KOPT-K1 (cell line): Measurements from ENCODE around the gene OGFOD2.
A peak's percentile ranks its signal among the peaks of the same experiment; 100 is the strongest.

Source experiments
- H3K27ac ChIP-seq: fragments of 200-600 bp; sonication (generic); 2 replicates; pipeline ENCODE4 v1.5.1; 2016; ENCODE audit warnings: antibody characterized with exemption, mild to moderate bottlenecking, low read depth, low read length; ENCODE audit not compliant: poor library complexity, severe bottlenecking
- H3K36me3 ChIP-seq: fragments of 200-600 bp; sonication (generic); 2 replicates; pipeline ENCODE4 v1.5.1; 2017; ENCODE audit warnings: antibody characterized with exemption, mild to moderate bottlenecking, low read length, moderate library complexity; ENCODE audit not compliant: insufficient read depth
- H3K9me3 ChIP-seq: fragments of 200-600 bp; sonication (generic); 2 replicates; pipeline ENCODE4 v1.5.1; 2017; ENCODE audit warnings: antibody characterized with exemption, low read length, mild to moderate bottlenecking; ENCODE audit not compliant: insufficient read depth, poor library complexity, severe bottlenecking

Gene OGFOD2

DNA sequence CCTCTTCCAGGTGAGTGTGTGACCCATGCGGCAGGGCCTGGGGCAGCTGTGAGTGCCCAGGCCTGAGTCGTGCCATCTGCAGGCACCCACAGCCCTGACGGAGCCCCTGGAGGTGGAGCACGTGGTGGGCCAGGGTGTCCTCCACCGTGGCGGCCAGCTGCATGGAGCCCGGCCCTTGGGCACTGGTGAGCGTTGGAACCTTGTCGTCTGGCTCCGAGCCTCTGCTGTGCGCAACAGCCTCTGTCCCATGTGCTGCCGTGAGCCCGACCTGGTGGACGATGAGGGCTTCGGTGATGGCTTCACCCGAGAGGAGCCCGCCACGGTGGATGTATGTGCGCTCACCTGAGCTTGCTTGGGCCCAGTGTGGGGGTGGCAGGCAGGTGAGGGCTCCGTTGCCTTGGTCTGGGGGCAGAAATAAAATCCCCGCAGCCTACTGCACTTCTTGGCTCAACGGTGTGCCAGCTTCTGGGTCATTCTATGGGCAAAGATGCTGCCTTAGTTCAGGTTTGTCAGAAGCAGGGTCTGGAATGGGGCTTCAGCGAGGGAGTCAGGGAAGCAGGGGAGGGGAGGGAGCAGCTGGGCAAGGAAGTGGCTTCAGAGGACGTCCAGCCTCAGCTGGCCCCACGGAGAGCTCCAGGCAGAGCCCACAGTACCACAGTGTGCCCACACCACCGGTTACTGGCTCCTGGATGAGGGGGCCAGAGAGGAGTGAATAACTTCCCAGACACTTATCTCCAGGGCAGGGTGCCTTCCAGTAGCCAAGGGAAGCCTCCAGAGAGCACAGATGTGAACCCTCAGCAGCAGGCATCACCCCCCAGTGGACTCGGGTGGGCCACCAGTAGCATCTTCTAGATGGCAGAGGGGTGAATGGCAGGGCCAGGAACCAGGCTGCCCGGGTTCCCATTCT is 4.2 kb downstream of the OGFOD2 start:
- H3K36me3 ChIP-seq, result peaks cover 53% of the 10 kb centered on the region
- H3K27ac ChIP-seq, result peak overlapping the region; percentile 90
- no peaks in the 10 kb centered on the region for H3K9me3 ChIP-seq

DNA sequence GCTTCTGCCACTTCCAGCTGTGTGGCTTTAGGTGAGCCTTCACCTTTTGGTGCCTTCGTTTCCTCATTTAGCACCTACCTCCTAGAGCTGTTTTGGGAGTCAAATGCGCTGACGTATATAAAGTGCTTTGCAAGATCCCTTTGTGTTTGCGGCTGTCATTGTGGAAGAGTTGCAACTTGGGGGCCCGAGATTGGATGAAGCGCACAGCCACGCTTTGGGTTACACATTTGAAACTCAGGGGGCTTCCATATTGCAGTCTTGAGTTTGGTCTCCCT is 4.8 kb downstream of the OGFOD2 start:
- Histone ChIP-seq H3K36me3 (peaks cover 59% of the 10 kb centered on the region), H3K27ac (peak overlapping the region; percentile 90)

DNA sequence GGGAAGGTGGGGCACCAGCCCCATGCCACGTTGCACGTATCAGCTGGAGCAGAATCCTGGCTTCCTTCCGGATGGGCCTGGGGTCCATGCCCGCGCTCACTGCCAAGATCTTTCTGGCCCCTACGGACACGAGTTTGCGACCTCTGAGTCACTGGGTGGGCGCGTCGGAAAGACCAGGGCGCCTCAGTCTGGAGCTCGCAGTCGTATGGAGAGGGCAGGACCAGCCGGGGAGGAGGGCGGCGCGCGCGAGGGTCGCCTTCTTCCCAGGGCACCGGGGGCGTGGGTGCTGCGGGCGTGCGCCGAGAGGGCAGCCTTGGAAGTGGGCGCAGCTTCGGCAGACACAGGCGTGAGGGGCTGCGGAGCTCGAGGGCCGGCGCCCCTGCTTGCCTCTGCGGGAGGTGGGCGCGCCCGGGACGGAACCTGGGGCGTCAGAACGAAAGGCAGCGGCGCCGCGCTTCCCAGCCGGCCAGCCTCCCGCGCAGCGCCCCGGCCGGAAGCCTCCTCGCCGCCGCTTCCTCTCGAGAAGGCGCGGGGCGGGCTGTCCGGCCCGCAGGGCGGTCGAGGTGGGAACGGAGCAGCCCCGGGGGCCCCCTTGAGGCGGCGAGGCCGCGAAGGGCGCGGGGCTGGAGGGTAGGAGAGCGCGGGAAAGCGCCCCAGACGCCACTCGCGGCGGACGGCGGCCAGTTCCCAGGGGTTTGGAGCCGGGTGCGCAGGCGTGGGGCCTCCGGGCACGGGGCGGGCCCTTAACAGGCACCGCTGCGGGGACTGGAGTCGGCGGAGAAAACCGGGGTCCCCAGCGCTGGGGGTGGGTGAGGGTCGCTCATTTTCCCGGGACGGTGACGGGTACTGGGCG is 5.4 kb downstream of the OGFOD2 start, which contains the start of gene ARL6IP4:
TSS of gene ARL6IP4 (plus strand) at position 499 of the 853 bp plus-strand sequence. CDS start 459 bp downstream, outside the sequence.
- peaks cover 65% of the 10 kb centered on the region for H3K36me3 ChIP-seq
- peak within 1 kb of the TSS; percentile 90 for H3K27ac ChIP-seq
- no peaks in the 10 kb centered on the region for H3K9me3 ChIP-seq

More for the DNA sequence above, 4.8 kb downstream of the OGFOD2 start:
- H3K9me3 ChIP-seq, result no peaks in the 10 kb centered on the region

GRCh38 chr12:122981036-122981471 is 6.0 kb downstream of the OGFOD2 start:
- Histone ChIP-seq H3K36me3 (peaks cover 71% of the 10 kb centered on the region), H3K27ac (peak overlapping the region; percentile 90), H3K9me3 (no peaks in the 10 kb centered on the region)

DNA sequence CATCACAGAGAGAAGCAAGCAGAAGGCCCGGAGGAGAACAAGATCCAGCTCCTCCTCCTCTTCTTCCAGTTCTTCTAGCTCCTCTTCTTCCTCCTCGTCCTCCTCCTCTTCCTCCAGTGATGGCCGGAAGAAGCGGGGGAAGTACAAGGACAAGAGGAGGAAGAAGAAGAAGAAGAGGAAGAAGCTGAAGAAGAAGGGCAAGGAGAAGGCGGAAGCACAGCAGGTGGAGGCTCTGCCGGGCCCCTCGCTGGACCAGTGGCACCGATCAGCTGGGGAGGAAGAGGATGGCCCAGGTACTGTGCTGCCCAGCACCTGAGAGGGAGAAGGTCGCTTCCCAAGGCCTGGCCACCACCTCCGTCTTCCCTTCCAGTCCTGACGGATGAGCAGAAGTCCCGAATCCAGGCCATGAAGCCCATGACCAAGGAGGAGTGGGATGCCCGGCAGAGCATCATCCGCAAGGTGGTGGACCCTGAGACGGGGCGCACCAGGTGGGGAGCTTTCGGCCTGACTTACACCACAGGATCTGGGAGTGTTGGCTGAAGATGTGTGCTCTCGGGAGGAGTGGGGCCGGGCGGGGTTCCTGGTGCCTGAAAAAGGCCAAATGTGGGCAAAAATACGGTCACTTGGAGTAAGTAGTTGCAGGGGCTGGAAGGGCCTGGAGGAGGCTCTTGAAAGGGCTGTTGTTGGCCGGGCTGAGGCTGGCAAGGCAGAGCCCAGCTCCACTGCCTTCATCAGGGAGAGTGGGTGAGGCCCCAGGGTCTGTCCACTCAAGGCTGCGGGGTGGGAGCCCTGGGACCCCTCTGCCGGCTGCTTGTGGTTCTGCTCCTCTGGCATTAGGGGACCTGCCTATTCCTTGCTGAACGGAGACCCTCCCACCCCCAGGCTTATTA is 6.8 kb downstream of the OGFOD2 start:
- Histone ChIP-seq H3K9me3 (no peaks in the 10 kb centered on the region), H3K36me3 (peaks cover 76% of the 10 kb centered on the region), H3K27ac (peak overlapping the region; percentile 90)

- Histone ChIP-seq H3K9me3 (no peaks in the 10 kb centered on the region), H3K27ac (no peak overlapping the region), H3K36me3 (peaks cover 76% of the 10 kb centered on the region)
Observed at GRCh38 chr12:122982477-122982815, 7.4 kb downstream of the OGFOD2 start.

DNA sequence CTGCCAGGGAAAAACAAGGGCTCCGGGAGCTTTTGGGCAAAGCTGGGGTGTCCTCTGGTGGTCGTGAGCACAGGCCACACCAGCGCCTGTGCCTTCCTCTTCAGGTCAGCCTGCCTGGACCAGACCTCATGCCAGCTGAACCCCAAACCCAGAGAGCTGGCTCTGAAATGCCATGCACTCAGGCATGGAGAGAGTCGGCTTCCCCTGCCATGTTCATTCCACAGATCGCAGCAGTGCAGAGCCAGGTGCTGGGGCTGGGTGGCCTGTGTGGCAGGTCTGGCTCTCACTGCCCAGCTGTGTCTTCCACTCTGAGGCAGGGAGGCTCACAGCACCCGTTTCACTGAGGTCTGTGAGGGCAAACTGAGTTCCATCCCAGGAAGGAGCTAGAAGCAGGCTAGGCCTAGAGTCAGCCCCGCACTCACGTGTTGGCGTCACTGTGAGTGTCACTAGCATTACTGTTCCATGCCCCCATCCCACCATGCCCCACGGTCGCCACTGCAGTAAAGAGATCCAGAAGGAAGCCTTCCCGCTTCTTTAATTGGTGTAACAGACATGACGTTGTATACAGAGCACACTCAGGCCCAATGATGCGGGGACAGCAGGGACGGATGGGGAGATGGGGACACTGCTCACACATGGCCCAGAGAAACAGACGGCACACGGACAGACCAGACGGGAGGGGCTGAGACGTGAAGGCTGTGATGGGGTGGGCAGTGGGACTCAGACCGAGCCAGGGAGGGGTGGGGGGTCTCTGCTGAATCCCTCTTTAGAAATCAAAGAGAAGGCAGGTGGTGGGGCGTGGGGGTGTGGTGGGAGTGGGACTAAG is 8.1 kb downstream of the OGFOD2 start:
- peaks cover 76% of the 10 kb centered on the region for H3K36me3 ChIP-seq
- H3K9me3 ChIP-seq, result no peaks in the 10 kb centered on the region
- no peak overlapping the region for H3K27ac ChIP-seq

- Histone ChIP-seq H3K27ac (no peak overlapping the region), H3K9me3 (no peaks in the 10 kb centered on the region), H3K36me3 (peaks cover 77% of the 10 kb centered on the region)
Observed at GRCh38 chr12:122983789-122984515, 8.9 kb downstream of the OGFOD2 start.

DNA sequence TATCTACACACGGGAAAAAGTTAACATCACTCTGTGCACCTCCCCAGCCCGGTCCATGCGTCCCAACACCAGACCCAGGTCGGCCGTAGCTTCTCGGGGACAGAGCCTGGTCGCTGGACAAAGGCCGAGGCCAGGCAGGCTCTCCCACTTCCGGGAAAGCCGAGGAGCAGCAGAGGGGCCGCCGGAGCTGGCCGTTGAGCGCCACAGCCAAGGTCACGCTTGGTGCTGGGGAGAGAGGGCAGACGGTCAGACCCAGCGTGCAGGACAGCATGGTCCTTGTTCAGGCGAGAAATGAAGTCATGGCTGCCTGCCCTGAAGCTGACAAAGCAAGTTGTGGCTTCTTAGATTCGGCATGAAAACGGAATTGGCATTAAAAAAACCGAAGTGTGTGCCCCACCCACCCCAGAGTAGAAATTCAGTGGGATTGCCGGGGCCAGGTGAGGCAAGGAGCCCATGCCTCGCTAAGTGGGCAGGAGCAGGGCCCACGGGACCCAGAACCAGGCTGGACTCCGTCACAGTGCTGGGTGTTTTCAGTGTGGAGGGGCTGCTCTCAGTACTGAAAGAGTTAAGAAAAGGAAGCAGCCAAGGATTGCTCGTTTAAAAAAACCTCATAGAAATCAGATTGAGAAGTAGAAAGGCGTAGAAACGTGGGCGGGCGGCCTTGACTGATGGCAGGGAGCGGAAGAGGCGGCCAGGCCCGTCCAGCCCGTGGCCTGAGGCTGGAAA is 9.7 kb downstream of the OGFOD2 start:
- Histone ChIP-seq H3K9me3 (no peaks in the 10 kb centered on the region), H3K36me3 (peaks cover 80% of the 10 kb centered on the region), H3K27ac (no peak overlapping the region)

GRCh38 chr12:122985338-122986257 is 10.6 kb downstream of the OGFOD2 start:
- H3K36me3 ChIP-seq, result peaks cover 88% of the 10 kb centered on the region
- no peak overlapping the region for H3K27ac ChIP-seq

DNA sequence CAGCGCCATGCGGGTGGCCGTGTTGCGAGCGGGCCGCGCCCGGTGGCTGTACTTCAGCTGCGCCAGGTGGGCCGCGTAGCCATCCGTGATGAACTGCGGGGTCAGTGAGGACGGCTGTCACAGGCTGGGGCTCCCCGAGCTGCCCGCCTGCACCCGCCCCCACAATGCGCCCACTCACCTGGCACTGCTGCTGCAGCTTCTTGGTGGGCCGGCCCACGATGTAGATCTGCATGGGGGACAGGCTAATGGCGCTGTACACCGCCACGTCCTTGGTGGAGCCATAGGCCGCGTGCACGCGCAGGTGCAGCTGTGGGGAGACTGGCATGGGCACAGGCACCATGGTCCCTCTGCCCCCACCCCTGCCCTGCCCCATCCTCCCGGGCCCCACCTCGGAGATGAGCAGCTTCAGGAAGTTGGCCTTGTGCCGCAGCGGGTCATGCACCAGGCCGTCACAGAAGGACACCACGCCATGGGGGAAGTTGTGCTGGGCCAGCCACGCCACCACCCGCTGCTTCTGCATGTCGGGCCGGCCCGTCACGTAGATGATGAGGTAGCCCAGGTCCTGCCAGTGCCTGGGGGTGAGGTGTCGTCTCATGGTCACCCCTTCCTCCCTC is 11.3 kb downstream of the OGFOD2 start:
- H3K27ac ChIP-seq, result no peak overlapping the region
- H3K36me3 ChIP-seq, result peaks cover 96% of the 10 kb centered on the region
- no peaks in the 10 kb centered on the region for H3K9me3 ChIP-seq

More at GRCh38 chr12:122985338-122986257, 10.6 kb downstream of the OGFOD2 start:
- H3K9me3 ChIP-seq, result no peaks in the 10 kb centered on the region
